Measurements from ENCODE around the gene SF3A1. TPM values are rescaled to one million over a fixed set of nuclear protein-coding genes. Genes with fewer than 3 reads are reported as not detected.
A peak's percentile ranks its signal among the peaks of the same experiment; 100 is the strongest.

SF3A1 gene
- total and polyA plus RNA-seq, 9 of the 15 experiments (the other 6 are each of a cell fraction or from before 2014, with no cell fraction given), result 6.7 to 228 (median 13.0) TPM

- no peak for TF ChIP-seq IRF2 (CRISPR knock-in tag; IDR thresholded peaks at IDR 0.05)
- no peak for TF ChIP-seq ZNF57 (CRISPR knock-in tag; IDR thresholded peaks at IDR 0.05)
- TF ChIP-seq POLR3A (IDR thresholded peaks at IDR 0.05; ENCODE audit: borderline replicate concordance, extremely low read depth, insufficient read depth, insufficient read length), result no peak
- no peak for TF ChIP-seq ZNF165 (CRISPR knock-in tag; IDR thresholded peaks at IDR 0.05; ENCODE audit: borderline replicate concordance)
- no peak for TF ChIP-seq SMARCB1 (IDR thresholded peaks at IDR 0.05; ENCODE audit: insufficient read length, low read depth)
- 0 out of 2 replicates have a peak, but pooled peaks have one; percentile 14 for TF ChIP-seq TAF7 (tag; IDR thresholded peaks at IDR 0.05)
- TF ChIP-seq SRF (CRISPR knock-in tag; IDR thresholded peaks at IDR 0.05), result no peak
- no peak for TF ChIP-seq RREB1 (CRISPR knock-in tag; IDR thresholded peaks at IDR 0.05)
- TF ChIP-seq FOXP4 (CRISPR knock-in tag; IDR thresholded peaks at IDR 0.05; ENCODE audit: borderline replicate concordance), result no peak
- TF ChIP-seq ZNF23 (CRISPR knock-in tag; IDR thresholded peaks at IDR 0.05), result no peak
- no peak for TF ChIP-seq ZNF785 (CRISPR knock-in tag; IDR thresholded peaks at IDR 0.05)
- TF ChIP-seq ARID3B (CRISPR knock-in tag; IDR thresholded peaks at IDR 0.05; ENCODE audit: borderline replicate concordance), result no peak
- TF ChIP-seq RHOXF2B (CRISPR knock-in tag; conservative IDR thresholded peaks at IDR 0.05), result no peak
- TF ChIP-seq ZNF586 (CRISPR knock-in tag; conservative IDR thresholded peaks at IDR 0.05), result no peak
- no peak for TF ChIP-seq PREB (CRISPR knock-in tag; IDR thresholded peaks at IDR 0.05)
- no peak for TF ChIP-seq ZNF282 (CRISPR knock-in tag; IDR thresholded peaks at IDR 0.05)
- peak; percentile 63 for TF ChIP-seq TAF1 (IDR thresholded peaks at IDR 0.05; ENCODE audit: control insufficient read depth, extremely low read depth, insufficient read depth, low read length, severe bottlenecking)
These were observed at the start of gene SF3A1, which contains the start of gene CCDC157 (continued) for GRCh38 chr22:30356449-30357235.

All from K562 (cell line).